Endothelial cell of umbilical vein (primary cell): ENCODE measurements around the gene SECISBP2. TPM values are rescaled to one million over a fixed set of nuclear protein-coding genes. Genes with fewer than 3 reads are reported as not detected.

Experiments
- BruUV-seq: library from RNA; stranded (reverse); fragments of 400-500 nt; replicated peaks from 2 replicates; lab custom pipeline; 2021; lab: Mats Ljungman, UMichigan
- CTCF ChIA-PET: fragments of 300-600, 350-600 bp; sonication (Branson Sonifier 250); formaldehyde crosslinking; loops from one replicate; lab custom pipeline; 2021; ENCODE audit warnings: antibody characterized with exemption, inconsistent platforms; lab: Charles Lee
- POLR2A ChIA-PET: fragments of 300-600, 350-600 bp; sonication (Branson Sonifier 250); formaldehyde crosslinking; loops from one replicate; lab custom pipeline; 2021; ENCODE audit warnings: antibody characterized with exemption, inconsistent platforms; lab: Charles Lee
- DNase-seq: peaks from one replicate; pipeline ENCODE4 v3.0.0-alpha.2; 2011; ENCODE audit warnings: low read depth, low spot score
- FAIRE-seq: peaks from 2 replicates; lab custom pipeline; 2011; peaks lifted over from hg19 to GRCh38; lab: Jason Lieb, UNC
- H2AFZ ChIP-seq: 2 replicates; pipeline ENCODE4 v1.6.0; 2012; ENCODE audit warnings: low read depth, low read length, control low read depth, inconsistent platforms
- H3K27ac ChIP-seq: 2 replicates; pipeline ENCODE4 v1.5.1; 2011; ENCODE audit warnings: low read depth, mild to moderate bottlenecking, control low read depth, low read length, moderate library complexity; ENCODE audit not compliant: insufficient read depth
- H3K27me3 ChIP-seq, 2 experiments: 2 replicates each; pipeline versions ENCODE4 v1.6.0 to v1.6.1; 2011; ENCODE audit warnings: low read length in 2 of 2, mixed read lengths in 1 of 2; ENCODE audit not compliant: control insufficient read depth in 2 of 2, insufficient read depth in 2 of 2
- H3K36me3 ChIP-seq, 2 experiments: 2 replicates in 1 of 2; 3 replicates in 1 of 2; pipeline ENCODE4 v1.5.1; 2011; ENCODE audit warnings: low read length in 2 of 2, mild to moderate bottlenecking in 1 of 2, moderate library complexity in 1 of 2; ENCODE audit not compliant: control insufficient read depth in 2 of 2, insufficient read depth in 2 of 2; ENCODE audit errors: extremely low read depth in 1 of 2
- H3K4me1 ChIP-seq: 3 replicates; pipeline ENCODE4 v1.5.1; 2011; ENCODE audit warnings: mild to moderate bottlenecking, low read length; ENCODE audit not compliant: control insufficient read depth, insufficient read depth; ENCODE audit errors: extremely low read depth
- H3K4me2 ChIP-seq: 2 replicates; pipeline ENCODE4 v1.6.1; 2011; ENCODE audit warnings: low read length, control low read depth, mixed read lengths; ENCODE audit not compliant: insufficient read depth
- H3K4me3 ChIP-seq, 3 experiments: fragments of 200-600 bp in 1 of 3; sonication (generic), shearing (Covaris generic) in 1 of 3; replicated peaks in 1 of 3; 2 replicates each; pipeline ENCODE4 v1.5.1; 2011 to 2016; ENCODE audit warnings: control low read depth in 3 of 3, low read length in 3 of 3, mild to moderate bottlenecking in 2 of 3, inconsistent platforms in 1 of 3, low read depth in 1 of 3, moderate library complexity in 1 of 3; ENCODE audit not compliant: insufficient read depth in 1 of 3
- H3K79me2 ChIP-seq: 2 replicates; pipeline ENCODE4 v1.6.0; 2012; ENCODE audit warnings: low read length, inconsistent platforms; ENCODE audit not compliant: control insufficient read depth, insufficient read depth
- H3K9ac ChIP-seq: replicated peaks from 2 replicates; pipeline ENCODE3; 2011; ENCODE audit warnings: low read length, control low read depth; ENCODE audit not compliant: insufficient read depth; ENCODE audit errors: extremely low read depth
- H3K9me1 ChIP-seq: replicated peaks from 3 replicates; pipeline ENCODE4 v1.6.0; 2011; ENCODE audit warnings: mild to moderate bottlenecking, low read length; ENCODE audit not compliant: control insufficient read depth, insufficient read depth; ENCODE audit errors: extremely low read depth
- H3K9me3 ChIP-seq: replicated peaks from 2 replicates; pipeline ENCODE4 v1.5.1; 2012; ENCODE audit warnings: low read length, inconsistent platforms; ENCODE audit not compliant: control insufficient read depth, insufficient read depth
- H4K20me1 ChIP-seq: replicated peaks from 2 replicates; pipeline ENCODE3; 2011; ENCODE audit warnings: mild to moderate bottlenecking, low read length; ENCODE audit not compliant: control insufficient read depth, insufficient read depth; ENCODE audit errors: extremely low read depth
- CTCF ChIP-seq, 2 donors: IDR thresholded peaks; 1 replicate in 1 of 2; 2 replicates in 1 of 2; pipeline ENCODE4 v1.5.1; 2011; ENCODE audit warnings: low read length in 2 of 2, mild to moderate bottlenecking in 2 of 2, moderate library complexity in 2 of 2, control low read depth in 1 of 2, inconsistent platforms in 1 of 2, low read depth in 1 of 2; ENCODE audit not compliant: insufficient read depth in 1 of 2; ENCODE audit errors: extremely low read depth in 1 of 2
- EZH2 ChIP-seq: IDR thresholded peaks from 2 replicates; pipeline ENCODE4 v1.6.1; 2012; ENCODE audit warnings: borderline replicate concordance, low read depth, mild to moderate bottlenecking, moderate library complexity, low read length, inconsistent platforms; ENCODE audit not compliant: severe bottlenecking
- FOS ChIP-seq: IDR thresholded peaks from 2 replicates; pipeline ENCODE4 v1.6.1; 2011; ENCODE audit warnings: mild to moderate bottlenecking, low read length, moderate library complexity, borderline replicate concordance; ENCODE audit not compliant: insufficient read depth
- GATA2 ChIP-seq: IDR thresholded peaks from 2 replicates; pipeline ENCODE4 v1.7.0; 2011; ENCODE audit warnings: low read depth, mild to moderate bottlenecking, moderate library complexity, mixed read lengths, low read length; ENCODE audit not compliant: insufficient read length, insufficient read depth
- JUN ChIP-seq: IDR thresholded peaks from 2 replicates; pipeline ENCODE4 v1.6.1; 2011; ENCODE audit warnings: borderline replicate concordance, low read depth; ENCODE audit not compliant: insufficient read length, insufficient read depth
- MAX ChIP-seq: IDR thresholded peaks from 2 replicates; pipeline ENCODE4 v1.6.1; 2011; ENCODE audit not compliant: insufficient read depth, insufficient read length
- MYC ChIP-seq: IDR thresholded peaks from one replicate; pipeline ENCODE4 v1.6.1; 2011; ENCODE audit warnings: mild to moderate bottlenecking, low read depth, low read length
- POLR2A ChIP-seq: IDR thresholded peaks from 2 replicates; pipeline ENCODE4 v1.6.1; 2012; ENCODE audit warnings: low read depth, mild to moderate bottlenecking, control low read depth, low read length
- POLR2AphosphoS5 ChIP-seq: IDR thresholded peaks from 2 replicates; pipeline ENCODE4 v1.6.1; 2012; ENCODE audit warnings: low read depth, mild to moderate bottlenecking, control low read depth, low read length, moderate library complexity; ENCODE audit not compliant: insufficient read depth
- dilution Hi-C: fragments of 300-500 bp; cut with MboI; formaldehyde crosslinking; loops from one replicate; pipeline ENCODE4 v1.15.0; 2019; ENCODE audit warnings: low sequenced_read_pairs; ENCODE audit not compliant: extremely low pct_ligation_motif_present
- intact Hi-C: fragments of 100-400 bp; cut with micrococcal nuclease; formaldehyde crosslinking; loops from one replicate; pipeline ENCODE4 v1.10.0; 2022
- polyA plus RNA-seq, 4 experiments: library from polyadenylated mRNA; depleted of rRNA in 3 of 4; stranded (reverse) in 3 of 4; unstranded in 1 of 4; fragments of >200 nt; gene quantifications; 2 replicates each; pipeline versions ENCODE4 v1.2.1 to v1.2.3, GENCODE V29; 2011 to 2012; ENCODE audit warnings: missing spikeins in 1 of 4
- total RNA-seq: library from RNA; stranded (reverse); gene quantifications from 2 replicates; pipeline ENCODE4 v1.2.3, GENCODE V29; 2021

SECISBP2 gene
- total and polyA plus RNA-seq, 2 donors (not counting 3 experiments of a cell fraction or from before 2014, with no cell fraction given) = 22.7 to 36.3 TPM

GRCh38 chr9:89372979-89373378 lies 54.7 kb downstream of the SECISBP2 start:
- H3K4me3 ChIP-seq = no peak overlapping the region
- H3K4me1 ChIP-seq = no peaks in the 10 kb centered on the region
- intact Hi-C loops = no loop called here
- H3K36me3 ChIP-seq = no peaks in the 10 kb centered on the region
- BruUV-seq = no TSS peak
- no peak for DNase-seq
- no peaks in the 10 kb centered on the region for H4K20me1 ChIP-seq
- no peaks in the 10 kb centered on the region for H3K27me3 ChIP-seq
- no peaks in the 10 kb centered on the region for H3K9me1 ChIP-seq
- CTCF ChIA-PET = interaction anchor here (1.1 kb wide), 1 partner anchor 176 kb away, joined by 6 read pairs; no protein-coding TSS in a partner anchor
- POLR2A ChIA-PET = no interaction called here
- no peaks in the 10 kb centered on the region for H3K9me3 ChIP-seq
- H3K27ac ChIP-seq = no peak overlapping the region
- no peak for TF ChIP-seq EZH2
- TF ChIP-seq MAX = no peak
- no peak for TF ChIP-seq POLR2AphosphoS5
- no peak for TF ChIP-seq POLR2A
- TF ChIP-seq FOS = no peak
- no peak for TF ChIP-seq GATA2
- TF ChIP-seq JUN = no peak
- no peak for TF ChIP-seq CTCF (IDR thresholded peaks at IDR 0.05; ENCODE audit: extremely low read depth in 1 of 2, insufficient read depth in 1 of 2, low read depth in 1 of 2, low read length in 2 of 2)
- no peak for TF ChIP-seq MYC
- dilution Hi-C loops = no loop called here
- H3K79me2 ChIP-seq = no peaks in the 10 kb centered on the region
- H2AFZ ChIP-seq = no peak overlapping the region
- no peak for FAIRE-seq
- no peak overlapping the region for H3K4me2 ChIP-seq
- H3K9ac ChIP-seq = no peak overlapping the region
